Measurements from ENCODE around the gene HOXA9. TPM values are rescaled to one million over a fixed set of nuclear protein-coding genes. Genes with fewer than 3 reads are reported as not detected.

The HOXA9 gene
- total and polyA plus RNA-seq, 10 of the 15 experiments (the other 5 are each of a cell fraction or from before 2014, with no cell fraction given): not detected

DNA sequence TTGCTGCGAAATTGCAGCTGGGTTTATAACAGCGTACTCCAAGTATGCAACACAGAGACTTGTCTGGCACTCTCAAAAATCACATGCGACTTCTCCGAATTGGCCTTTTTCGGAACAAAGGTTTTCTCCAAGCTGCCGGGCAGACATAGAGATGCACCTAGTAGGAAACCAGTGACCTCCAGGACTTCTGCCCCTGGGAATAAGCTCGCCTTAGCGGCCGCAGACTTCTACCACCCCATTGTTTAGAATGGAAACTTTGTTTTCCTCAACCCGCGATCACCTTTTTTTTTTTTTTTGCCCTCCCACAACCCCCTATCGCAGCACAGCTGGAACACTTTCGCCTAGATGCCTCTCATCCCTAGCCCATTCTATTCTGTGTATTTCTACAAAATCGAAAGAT is 13.7 kb upstream of the HOXA9 start:
- ChIA-PET POLR2A (no interaction called here), RAD21 (ENCODE audit: unreplicated experiment) (no interaction called here), CTCF (interaction anchor here (0.6 to 2.0 kb wide), 9 partner anchors 9 to 1285 kb away, joined by 3 to 5 read pairs (median 3); no protein-coding TSS in a partner anchor), SMC1A (ENCODE audit: uncharacterized antibody, unreplicated experiment) (interaction anchor here (1.4 to 1.5 kb wide), 2 partner anchors 495 to 1286 kb away, joined by 4 to 5 read pairs; no protein-coding TSS in a partner anchor)
- no TSS peak for BruUV-seq (replicated peaks)
- DNase-seq (ENCODE audit: low read depth, low spot score) (no peak), FAIRE-seq (no peak), ATAC-seq (no peak)
- peaks cover 14 to 26% of the 10 kb centered on the region in 2 experiments for H3K27me3 ChIP-seq (replicated peaks in 1 of 2; ENCODE audit: control insufficient read depth in 2 of 2, insufficient read depth in 2 of 2, low read length in 1 of 2)
- no peak overlapping the region for H2AFZ ChIP-seq (ENCODE audit: control insufficient read depth, low read depth, low read length)
- no peaks in the 10 kb centered on the region for H3K36me3 ChIP-seq (ENCODE audit: control insufficient read depth in 2 of 2, insufficient read depth in 2 of 2, low read length in 1 of 2)
- H3K4me1 ChIP-seq (ENCODE audit: control insufficient read depth, insufficient read depth, low read length): no peaks in the 10 kb centered on the region
- H3K4me3 ChIP-seq: no peak overlapping the region
- H3K9me3 ChIP-seq (replicated peaks; ENCODE audit: control insufficient read depth, insufficient read depth, low read length): no peaks in the 10 kb centered on the region; the same call in 2 of the 3 replicates
- H3K9ac ChIP-seq (ENCODE audit: control insufficient read depth, insufficient read depth, low read length): no peak overlapping the region
- H3K27ac ChIP-seq (ENCODE audit: control insufficient read depth, insufficient read depth): no peak overlapping the region
- in situ Hi-C loops (cut with MboI) (no loop called here), intact Hi-C loops (cut with micrococcal nuclease; ENCODE audit: unreplicated experiment) (no loop called here)
- no peak overlapping the region for H3K4me2 ChIP-seq (ENCODE audit: control insufficient read depth, insufficient read depth)
- no peaks in the 10 kb centered on the region for H3K79me2 ChIP-seq (ENCODE audit: control insufficient read depth, insufficient read depth, low read length)
- TF ChIP-seq, protein P1, sequence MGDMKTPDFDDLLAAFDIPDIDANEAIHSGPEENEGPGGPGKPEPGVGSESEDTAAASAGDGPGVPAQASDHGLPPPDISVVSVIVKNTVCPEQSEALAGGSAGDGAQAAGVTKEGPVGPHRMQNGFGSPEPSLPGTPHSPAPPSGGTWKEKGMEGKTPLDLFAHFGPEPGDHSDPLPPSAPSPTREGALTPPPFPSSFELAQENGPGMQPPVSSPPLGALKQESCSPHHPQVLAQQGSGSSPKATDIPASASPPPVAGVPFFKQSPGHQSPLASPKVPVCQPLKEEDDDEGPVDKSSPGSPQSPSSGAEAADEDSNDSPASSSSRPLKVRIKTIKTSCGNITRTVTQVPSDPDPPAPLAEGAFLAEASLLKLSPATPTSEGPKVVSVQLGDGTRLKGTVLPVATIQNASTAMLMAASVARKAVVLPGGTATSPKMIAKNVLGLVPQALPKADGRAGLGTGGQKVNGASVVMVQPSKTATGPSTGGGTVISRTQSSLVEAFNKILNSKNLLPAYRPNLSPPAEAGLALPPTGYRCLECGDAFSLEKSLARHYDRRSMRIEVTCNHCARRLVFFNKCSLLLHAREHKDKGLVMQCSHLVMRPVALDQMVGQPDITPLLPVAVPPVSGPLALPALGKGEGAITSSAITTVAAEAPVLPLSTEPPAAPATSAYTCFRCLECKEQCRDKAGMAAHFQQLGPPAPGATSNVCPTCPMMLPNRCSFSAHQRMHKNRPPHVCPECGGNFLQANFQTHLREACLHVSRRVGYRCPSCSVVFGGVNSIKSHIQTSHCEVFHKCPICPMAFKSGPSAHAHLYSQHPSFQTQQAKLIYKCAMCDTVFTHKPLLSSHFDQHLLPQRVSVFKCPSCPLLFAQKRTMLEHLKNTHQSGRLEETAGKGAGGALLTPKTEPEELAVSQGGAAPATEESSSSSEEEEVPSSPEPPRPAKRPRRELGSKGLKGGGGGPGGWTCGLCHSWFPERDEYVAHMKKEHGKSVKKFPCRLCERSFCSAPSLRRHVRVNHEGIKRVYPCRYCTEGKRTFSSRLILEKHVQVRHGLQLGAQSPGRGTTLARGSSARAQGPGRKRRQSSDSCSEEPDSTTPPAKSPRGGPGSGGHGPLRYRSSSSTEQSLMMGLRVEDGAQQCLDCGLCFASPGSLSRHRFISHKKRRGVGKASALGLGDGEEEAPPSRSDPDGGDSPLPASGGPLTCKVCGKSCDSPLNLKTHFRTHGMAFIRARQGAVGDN (IDR thresholded peaks at IDR 0.05): no peak
- no peak for TF ChIP-seq RCOR1 (conservative IDR thresholded peaks at IDR 0.05; ENCODE audit: low read depth, low read length)
- no peak for TF ChIP-seq RBBP5 (conservative IDR thresholded peaks at IDR 0.05)
- no peak for TF ChIP-seq TBL1XR1 (IDR thresholded peaks at IDR 0.05; ENCODE audit: low read depth, low read length)
- WGBS (ENCODE audit: insufficient coverage, insufficient replicate concordance, low lambda C conversion rate, missing lambda C conversion rate): 75% methylated on average over 13 of the region's 14 CpGs
- H4K20me1 ChIP-seq (ENCODE audit: control insufficient read depth, insufficient read depth): no peaks in the 10 kb centered on the region

Data from GM12878 (cell line).